ENCODE data around the gene FNDC3B.

FNDC3B gene

GRCh38 chr3:172321035-172321434 lies 281.7 kb downstream of the FNDC3B start:
- Histone ChIP-seq H3K79me2 (ENCODE audit: insufficient read depth, low read length) (no peaks in the 10 kb centered on the region), H3K4me1 (ENCODE audit: insufficient read depth, low read length, poor library complexity, severe bottlenecking) (peaks cover 34% of the 10 kb centered on the region), H3F3A (ENCODE audit: low read depth) (no peaks in the 10 kb centered on the region), H3K9me3 (ENCODE audit: insufficient read depth, low read depth, low read length) (no peaks in the 10 kb centered on the region), H4K20me1 (ENCODE audit: insufficient read depth, low read length, poor library complexity, severe bottlenecking) (no peaks in the 10 kb centered on the region), H3K27me3 (ENCODE audit: insufficient read depth, low read length, poor library complexity, severe bottlenecking) (no peaks in the 10 kb centered on the region), H3K4me3 (ENCODE audit: low read length, poor library complexity, severe bottlenecking) (no peak overlapping the region), H2AFZ (ENCODE audit: low read length) (no peak overlapping the region), H3K36me3 (ENCODE audit: insufficient read depth, low read length) (peaks cover 7% of the 10 kb centered on the region; the same call in 1 of the 2 replicates), H3K9me2 (replicated peaks; ENCODE audit: low read depth, low read length) (no peaks in the 10 kb centered on the region), H3K9ac (ENCODE audit: low read depth, low read length, poor library complexity, severe bottlenecking) (no peak overlapping the region), H3K4me2 (ENCODE audit: low read depth, low read length, poor library complexity, severe bottlenecking) (peak overlapping the region; percentile 13)
- TF ChIP-seq, protein P1, sequence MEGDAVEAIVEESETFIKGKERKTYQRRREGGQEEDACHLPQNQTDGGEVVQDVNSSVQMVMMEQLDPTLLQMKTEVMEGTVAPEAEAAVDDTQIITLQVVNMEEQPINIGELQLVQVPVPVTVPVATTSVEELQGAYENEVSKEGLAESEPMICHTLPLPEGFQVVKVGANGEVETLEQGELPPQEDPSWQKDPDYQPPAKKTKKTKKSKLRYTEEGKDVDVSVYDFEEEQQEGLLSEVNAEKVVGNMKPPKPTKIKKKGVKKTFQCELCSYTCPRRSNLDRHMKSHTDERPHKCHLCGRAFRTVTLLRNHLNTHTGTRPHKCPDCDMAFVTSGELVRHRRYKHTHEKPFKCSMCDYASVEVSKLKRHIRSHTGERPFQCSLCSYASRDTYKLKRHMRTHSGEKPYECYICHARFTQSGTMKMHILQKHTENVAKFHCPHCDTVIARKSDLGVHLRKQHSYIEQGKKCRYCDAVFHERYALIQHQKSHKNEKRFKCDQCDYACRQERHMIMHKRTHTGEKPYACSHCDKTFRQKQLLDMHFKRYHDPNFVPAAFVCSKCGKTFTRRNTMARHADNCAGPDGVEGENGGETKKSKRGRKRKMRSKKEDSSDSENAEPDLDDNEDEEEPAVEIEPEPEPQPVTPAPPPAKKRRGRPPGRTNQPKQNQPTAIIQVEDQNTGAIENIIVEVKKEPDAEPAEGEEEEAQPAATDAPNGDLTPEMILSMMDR (conservative IDR thresholded peaks at IDR 0.05; ENCODE audit: low read length), result no peak

GRCh38 chr3:172323894-172324610 lies 284.7 kb downstream of the FNDC3B start:
- Histone ChIP-seq H3K9me2 (replicated peaks; ENCODE audit: low read depth, low read length) (no peaks in the 10 kb centered on the region), H2AFZ (ENCODE audit: low read length) (no peak overlapping the region), H3K79me2 (ENCODE audit: insufficient read depth, low read length) (no peaks in the 10 kb centered on the region), H3K9ac (ENCODE audit: low read depth, low read length, poor library complexity, severe bottlenecking) (no peak overlapping the region), H3K27me3 (ENCODE audit: insufficient read depth, low read length, poor library complexity, severe bottlenecking) (no peaks in the 10 kb centered on the region), H3K4me1 (ENCODE audit: insufficient read depth, low read length, poor library complexity, severe bottlenecking) (peaks cover 17% of the 10 kb centered on the region), H3K4me2 (ENCODE audit: low read depth, low read length, poor library complexity, severe bottlenecking) (no peak overlapping the region), H3K4me3 (ENCODE audit: low read length, poor library complexity, severe bottlenecking) (no peak overlapping the region), H3K9me3 (ENCODE audit: insufficient read depth, low read depth, low read length) (no peaks in the 10 kb centered on the region), H4K20me1 (ENCODE audit: insufficient read depth, low read length, poor library complexity, severe bottlenecking) (no peaks in the 10 kb centered on the region), H3K36me3 (ENCODE audit: insufficient read depth, low read length) (peaks cover 7% of the 10 kb centered on the region; the same call in 1 of the 2 replicates), H3F3A (ENCODE audit: low read depth) (no peaks in the 10 kb centered on the region)
- no peak for TF ChIP-seq EZH2phosphoT487 (IDR thresholded peaks at IDR 0.05; ENCODE audit: borderline replicate concordance)
- TF ChIP-seq, protein P1 (conservative IDR thresholded peaks at IDR 0.05; ENCODE audit: low read length), result no peak

DNA sequence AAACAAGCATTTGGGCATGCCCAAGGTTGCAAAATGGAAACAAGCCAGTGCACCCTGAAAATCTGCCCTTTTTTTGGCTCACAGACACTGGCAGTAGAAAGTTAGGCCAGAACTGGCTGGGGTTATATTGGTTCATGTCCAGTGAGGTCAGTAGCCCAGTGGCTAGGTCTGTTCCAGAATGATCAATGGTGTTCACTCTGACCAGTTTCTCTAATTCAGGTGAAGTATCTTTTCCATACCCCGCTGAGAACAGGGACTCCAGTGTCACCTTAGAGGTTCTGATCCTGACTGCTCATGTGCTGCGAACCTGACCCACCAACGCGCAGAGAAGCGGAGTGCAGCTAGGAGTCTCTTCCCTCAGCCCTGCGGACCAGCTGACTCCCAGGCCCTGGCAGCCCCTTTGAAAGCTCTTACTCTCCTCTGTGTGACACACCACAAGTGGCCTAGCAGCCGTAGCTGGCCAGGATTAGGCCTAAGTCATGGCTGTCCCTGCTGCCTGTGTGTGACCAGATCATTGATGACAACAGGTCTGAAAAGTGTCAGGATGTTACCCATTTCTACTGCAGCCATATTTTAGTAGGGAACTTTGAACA lies 285.3 kb downstream of the FNDC3B start:
- no peaks in the 10 kb centered on the region for H3K9me2 ChIP-seq (replicated peaks; ENCODE audit: low read depth, low read length)
- TF ChIP-seq, protein P1 (conservative IDR thresholded peaks at IDR 0.05; ENCODE audit: low read length), result no peak
- TF ChIP-seq EZH2phosphoT487 (IDR thresholded peaks at IDR 0.05; ENCODE audit: borderline replicate concordance), result no peak
- H3F3A ChIP-seq (ENCODE audit: low read depth), result no peaks in the 10 kb centered on the region
- no peaks in the 10 kb centered on the region for H3K79me2 ChIP-seq (ENCODE audit: insufficient read depth, low read length)
- H3K4me2 ChIP-seq (ENCODE audit: low read depth, low read length, poor library complexity, severe bottlenecking), result no peak overlapping the region
- H3K9me3 ChIP-seq (ENCODE audit: insufficient read depth, low read depth, low read length), result no peaks in the 10 kb centered on the region
- H3K9ac ChIP-seq (ENCODE audit: low read depth, low read length, poor library complexity, severe bottlenecking), result no peak overlapping the region
- H3K4me1 ChIP-seq (ENCODE audit: insufficient read depth, low read length, poor library complexity, severe bottlenecking), result peaks cover 14% of the 10 kb centered on the region
- H3K27me3 ChIP-seq (ENCODE audit: insufficient read depth, low read length, poor library complexity, severe bottlenecking), result no peaks in the 10 kb centered on the region
- no peaks in the 10 kb centered on the region for H4K20me1 ChIP-seq (ENCODE audit: insufficient read depth, low read length, poor library complexity, severe bottlenecking)
- H3K36me3 ChIP-seq (ENCODE audit: insufficient read depth, low read length), result peaks cover 9% of the 10 kb centered on the region; the same call in 1 of the 2 replicates
- H3K4me3 ChIP-seq (ENCODE audit: low read length, poor library complexity, severe bottlenecking), result no peak overlapping the region
- no peak overlapping the region for H2AFZ ChIP-seq (ENCODE audit: low read length)

Measured in Loucy (cell line).